IPS-20b (cell line): ENCODE measurements around the gene CCR4.
"Not testable (repeated sequence)": the region's sequence is repeated elsewhere in the genome, so short reads cannot be mapped to it uniquely, and the experiment has no call there.

ENCODE experiments used
- H3K27ac ChIP-seq: one replicate; pipeline ENCODE4 v1.5.1; 2013; ENCODE audit warnings: low read length
- H3K27me3 ChIP-seq: 2 replicates; pipeline ENCODE4 v1.6.1; 2013; ENCODE audit warnings: mild to moderate bottlenecking, low read length, inconsistent platforms; ENCODE audit not compliant: insufficient read depth
- H3K36me3 ChIP-seq: 2 replicates; pipeline ENCODE4 v1.6.1; 2013; ENCODE audit warnings: low read depth, mild to moderate bottlenecking, inconsistent platforms, low read length, moderate library complexity; ENCODE audit not compliant: insufficient read depth
- H3K4me1 ChIP-seq: 2 replicates; pipeline ENCODE4 v1.6.1; 2013; ENCODE audit warnings: mild to moderate bottlenecking, control low read depth, inconsistent platforms, low read length, moderate library complexity; ENCODE audit not compliant: insufficient read depth
- H3K4me3 ChIP-seq: 2 replicates; pipeline ENCODE4 v1.5.1; 2013; ENCODE audit warnings: mild to moderate bottlenecking, low read length, inconsistent platforms
- H3K9ac ChIP-seq: 2 replicates; pipeline ENCODE4 v1.6.1; 2013; ENCODE audit warnings: low read depth, mild to moderate bottlenecking, inconsistent platforms, low read length, moderate library complexity
- H3K9me3 ChIP-seq: 2 replicates; pipeline ENCODE4 v1.6.1; 2013; ENCODE audit warnings: mild to moderate bottlenecking, low read depth, low read length, inconsistent platforms; ENCODE audit not compliant: insufficient read depth

CCR4 gene

DNA sequence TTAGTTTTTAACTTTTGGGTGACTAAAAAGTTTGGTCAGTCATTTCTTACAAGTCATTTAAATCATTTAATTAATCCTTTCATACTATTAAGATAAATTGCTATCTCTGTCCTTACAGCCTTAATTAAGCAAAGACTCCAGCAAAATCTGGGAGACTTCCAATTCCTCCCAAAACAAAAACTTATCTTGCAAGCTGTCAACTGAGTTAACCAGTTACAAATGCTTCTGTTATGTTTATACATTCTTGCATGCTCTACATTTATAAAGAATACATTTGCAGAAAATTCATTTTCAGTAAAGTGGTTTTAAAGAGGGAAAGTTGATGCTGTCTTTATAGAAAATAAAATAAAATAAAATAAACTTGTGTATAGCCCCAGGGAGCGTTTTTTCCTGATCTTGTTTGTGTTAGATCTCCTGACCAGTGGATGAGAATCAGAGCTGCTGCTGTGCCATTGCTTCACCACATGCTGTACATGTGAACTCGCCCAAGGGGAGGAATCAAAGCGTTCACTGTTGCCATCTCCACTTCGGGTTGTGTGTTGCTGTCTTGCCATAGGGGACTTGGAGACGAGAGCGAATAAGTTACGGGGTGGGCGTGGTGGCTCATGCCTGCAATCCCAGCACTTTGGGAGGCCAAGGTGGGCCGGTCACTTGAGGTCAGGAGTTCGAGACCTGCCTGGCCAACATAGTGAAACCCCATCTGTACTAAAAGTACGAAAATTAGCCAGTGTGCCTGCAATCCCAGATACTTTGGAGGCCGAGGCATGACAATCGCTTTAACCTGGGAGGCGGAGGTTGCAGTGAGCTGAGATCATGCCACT is 5.5 kb downstream of the CCR4 start:
- Histone ChIP-seq H3K27me3 (no peaks in the 10 kb centered on the region), H3K27ac (no peak overlapping the region), H3K4me3 (no peak overlapping the region), H3K9me3 (no peaks in the 10 kb centered on the region), H3K9ac (no peak overlapping the region), H3K4me1 (no peaks in the 10 kb centered on the region), H3K36me3 (no peaks in the 10 kb centered on the region)

DNA sequence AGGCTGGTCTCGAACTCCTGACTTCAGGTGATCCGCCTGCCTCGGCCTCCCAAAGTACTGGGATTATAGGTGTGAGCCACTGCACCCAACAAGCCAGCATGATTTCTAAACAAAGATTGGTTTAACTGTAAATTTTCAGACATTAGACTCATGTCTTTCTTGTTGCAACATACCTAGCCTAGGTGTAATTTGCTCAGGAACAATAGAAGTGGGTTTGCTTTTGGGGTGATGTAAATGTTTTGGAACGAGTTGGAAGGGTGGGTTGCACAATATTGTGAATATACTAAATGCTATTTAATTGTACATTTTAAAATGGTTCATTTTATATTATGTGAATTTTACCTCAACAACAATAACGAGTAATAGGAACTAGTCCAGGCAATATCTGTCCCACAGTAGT is 7.1 kb downstream of the CCR4 start:
- no peak overlapping the region for H3K27ac ChIP-seq
- no peaks in the 10 kb centered on the region for H3K4me1 ChIP-seq
- no peak overlapping the region for H3K9ac ChIP-seq
- no peaks in the 10 kb centered on the region for H3K27me3 ChIP-seq
- no peak overlapping the region for H3K4me3 ChIP-seq
- no peaks in the 10 kb centered on the region for H3K9me3 ChIP-seq
- no peaks in the 10 kb centered on the region for H3K36me3 ChIP-seq

DNA sequence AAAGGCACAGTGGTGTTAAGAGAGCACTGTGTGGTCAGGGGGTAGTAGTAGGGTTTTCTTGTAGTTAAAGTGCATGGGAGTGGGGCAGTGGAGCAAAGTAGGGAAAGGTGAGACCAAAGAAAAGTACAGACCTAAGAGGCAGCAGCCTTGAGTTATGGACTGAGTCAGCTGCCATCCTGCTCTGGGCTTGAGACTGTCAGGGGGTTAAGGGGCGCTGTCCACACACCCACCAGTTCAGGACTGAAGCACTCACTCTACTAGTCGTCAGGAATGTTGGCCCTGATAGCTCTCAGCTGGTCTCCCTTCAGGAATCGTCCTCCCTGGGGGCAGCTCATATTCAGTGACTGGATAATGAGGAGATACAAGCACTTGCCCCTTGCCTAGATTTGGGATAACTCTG is 7.9 kb downstream of the CCR4 start:
- H3K4me1 ChIP-seq, result no peaks in the 10 kb centered on the region
- H3K36me3 ChIP-seq, result no peaks in the 10 kb centered on the region
- no peak overlapping the region for H3K9ac ChIP-seq
- H3K4me3 ChIP-seq, result no peak overlapping the region
- H3K9me3 ChIP-seq, result no peaks in the 10 kb centered on the region
- no peaks in the 10 kb centered on the region for H3K27me3 ChIP-seq
- H3K27ac ChIP-seq, result no peak overlapping the region

DNA sequence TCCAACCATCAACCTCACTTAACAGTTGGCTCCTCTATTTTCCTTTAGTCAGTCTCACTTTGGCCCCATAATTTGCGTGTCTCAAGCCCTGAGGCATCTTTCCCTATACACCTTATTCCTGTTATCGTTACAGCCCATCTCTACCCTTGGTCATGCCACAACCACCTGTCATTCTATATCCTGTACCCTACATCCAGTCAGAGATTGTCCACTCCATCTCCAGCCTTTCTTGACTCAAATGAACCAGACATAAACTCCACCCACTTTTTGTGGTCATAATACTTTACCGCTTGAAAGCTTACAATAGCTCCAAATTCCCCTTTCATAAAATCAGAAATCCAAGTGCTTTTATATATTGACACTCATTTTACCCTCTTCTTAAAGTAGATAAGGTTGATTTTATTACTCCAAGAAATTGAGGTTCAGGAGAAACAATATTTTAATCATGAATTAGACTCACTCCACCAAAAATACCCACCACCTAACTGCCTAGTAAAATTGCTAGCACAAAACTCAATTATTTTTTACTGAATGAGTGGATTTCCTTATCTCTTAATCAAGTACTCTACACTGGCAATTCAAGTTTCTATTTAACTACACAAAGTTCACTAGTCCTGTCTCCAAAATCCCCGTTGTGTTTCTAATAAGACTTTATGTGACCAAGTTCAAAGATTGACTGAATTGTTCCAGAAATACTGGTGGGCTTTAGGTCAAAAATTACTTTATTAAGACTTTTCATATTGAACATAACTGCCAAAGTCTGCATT is 9.1 kb downstream of the CCR4 start:
- Histone ChIP-seq H3K4me1 (no peaks in the 10 kb centered on the region), H3K4me3 (no peak overlapping the region), H3K9ac (no peak overlapping the region), H3K27me3 (no peaks in the 10 kb centered on the region), H3K36me3 (no peaks in the 10 kb centered on the region), H3K9me3 (peaks cover 8% of the 10 kb centered on the region), H3K27ac (no peak overlapping the region)

DNA sequence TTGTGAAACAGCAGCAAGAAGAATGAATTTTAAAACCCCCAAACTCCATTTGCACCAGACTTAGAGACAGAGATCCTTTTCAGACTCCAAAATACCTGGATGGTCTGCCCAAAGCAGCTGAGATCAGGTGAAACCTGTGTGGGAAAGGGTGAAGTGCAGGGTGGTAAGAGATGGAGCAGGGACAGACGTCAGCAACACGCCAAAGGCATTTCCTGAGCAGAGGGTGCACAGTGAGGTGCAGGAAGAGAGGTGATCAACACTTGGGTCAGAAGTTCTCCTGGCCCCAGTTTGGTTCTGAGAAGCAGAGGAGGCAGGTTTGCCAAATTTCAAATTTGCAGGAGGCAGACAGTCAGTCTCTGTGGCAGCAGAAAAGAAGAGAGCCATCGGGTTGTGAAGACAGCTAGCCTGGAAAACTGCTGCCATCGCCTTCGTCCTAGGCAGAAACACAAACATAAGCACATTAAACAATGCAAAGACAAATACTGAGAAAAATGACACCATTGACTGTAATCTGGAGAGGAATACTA is 9.8 kb downstream of the CCR4 start:
- H3K9ac ChIP-seq, result no peak overlapping the region
- no peak overlapping the region for H3K27ac ChIP-seq
- H3K27me3 ChIP-seq, result no peaks in the 10 kb centered on the region
- H3K36me3 ChIP-seq, result no peaks in the 10 kb centered on the region
- H3K4me1 ChIP-seq, result no peaks in the 10 kb centered on the region
- H3K9me3 ChIP-seq, result peaks cover 15% of the 10 kb centered on the region
- no peak overlapping the region for H3K4me3 ChIP-seq

DNA sequence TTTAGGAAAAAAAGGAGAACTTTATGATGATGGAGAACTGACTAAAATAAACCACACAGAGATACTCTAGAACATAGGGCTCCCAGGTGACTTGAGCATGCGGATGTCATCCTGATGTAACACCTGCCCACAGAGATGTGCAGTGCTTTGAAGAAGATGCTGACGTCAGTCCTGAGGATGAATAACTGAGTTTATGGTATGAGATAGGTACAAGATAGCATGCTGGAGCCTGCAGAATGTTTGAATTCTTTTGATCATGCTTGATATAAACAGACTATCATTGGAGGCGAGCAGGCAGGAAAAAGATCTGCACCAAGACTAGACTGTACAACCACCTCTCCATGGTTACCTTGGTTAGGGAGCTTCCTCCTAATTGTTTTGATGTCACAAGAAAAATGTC is 12.4 kb downstream of the CCR4 start:
- H3K36me3 ChIP-seq, result no peaks in the 10 kb centered on the region
- H3K9me3 ChIP-seq, result peaks cover 18% of the 10 kb centered on the region
- no peaks in the 10 kb centered on the region for H3K27me3 ChIP-seq
- no peak overlapping the region for H3K27ac ChIP-seq
- H3K9ac ChIP-seq, result no peak overlapping the region
- H3K4me3 ChIP-seq, result no peak overlapping the region
- H3K4me1 ChIP-seq, result no peaks in the 10 kb centered on the region

DNA sequence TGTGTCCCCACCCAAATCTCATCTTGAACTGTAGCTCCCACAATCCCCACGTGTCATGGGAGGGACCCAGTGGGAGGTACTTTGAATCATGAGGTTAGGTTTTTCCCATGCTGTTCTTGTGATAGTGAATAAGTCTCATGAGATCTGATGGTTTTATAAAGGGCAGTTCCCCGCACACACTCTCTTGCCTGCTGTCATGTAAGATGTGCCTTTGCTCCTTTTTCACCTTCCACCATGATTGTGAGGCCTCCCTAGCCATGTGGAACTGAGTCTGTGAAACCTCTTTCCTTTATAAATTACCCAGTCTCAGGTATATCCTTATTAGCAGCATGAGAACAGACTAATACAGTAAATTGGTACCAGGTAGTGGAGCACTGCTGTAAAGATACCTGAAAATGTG is 13.3 kb downstream of the CCR4 start:
- H3K4me3 ChIP-seq, H3K27ac ChIP-seq, H3K27me3 ChIP-seq, H3K4me1 ChIP-seq, H3K9ac ChIP-seq, H3K36me3 ChIP-seq: not testable (repeated sequence)
- H3K9me3 ChIP-seq, result peaks cover 18% of the 10 kb centered on the region

DNA sequence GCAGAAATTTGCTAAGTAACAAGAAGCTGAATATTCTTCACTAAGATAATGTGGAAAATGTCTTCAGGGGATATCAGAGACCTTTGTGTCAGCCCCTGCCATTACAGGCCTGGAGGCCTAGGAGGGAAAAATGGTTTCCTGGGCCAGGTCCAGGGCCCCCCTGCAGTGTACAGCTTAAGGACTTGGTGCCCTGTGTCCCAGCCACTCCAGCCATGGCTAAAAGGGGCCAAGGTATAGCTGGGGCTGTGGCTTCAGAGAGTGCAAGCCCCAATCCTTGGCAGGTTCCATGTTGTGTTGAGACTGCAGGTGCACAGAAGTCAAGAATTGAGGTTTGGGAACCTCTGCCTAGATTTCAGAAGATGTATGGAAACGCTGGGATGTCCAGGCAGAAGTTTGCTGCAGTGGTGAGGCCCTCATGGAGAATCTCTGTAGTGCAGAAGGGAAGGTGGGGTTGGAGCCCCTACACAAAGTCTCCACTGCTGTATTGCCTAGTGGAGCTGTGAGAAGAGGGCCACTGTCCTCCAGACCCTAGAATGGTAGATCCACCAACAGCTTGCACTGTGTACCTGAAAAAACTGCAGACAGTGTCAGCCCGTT is 14.3 kb downstream of the CCR4 start:
- not testable (repeated sequence) for H3K4me3 ChIP-seq, H3K4me1 ChIP-seq, H3K27me3 ChIP-seq, H3K27ac ChIP-seq, H3K36me3 ChIP-seq, H3K9ac ChIP-seq
- peaks cover 18% of the 10 kb centered on the region for H3K9me3 ChIP-seq

DNA sequence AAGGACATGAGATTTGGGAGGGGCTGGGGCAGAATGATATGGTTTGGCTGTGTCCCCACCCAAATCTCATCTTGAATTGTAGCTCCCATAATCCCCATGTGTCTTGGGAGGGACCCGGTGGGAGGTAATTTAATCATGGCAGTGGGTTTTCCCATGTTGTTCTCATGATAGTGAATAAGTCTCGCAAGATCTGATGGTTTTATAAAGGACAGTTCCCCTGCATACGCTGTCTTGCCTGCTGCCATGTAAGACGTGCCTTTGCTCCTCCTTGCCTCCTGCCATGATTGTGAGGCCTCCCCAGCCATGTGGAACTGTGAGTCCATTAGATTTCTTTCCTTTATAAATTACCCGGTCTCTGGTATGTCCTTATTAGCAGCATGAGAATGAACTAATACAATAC is 15.2 kb downstream of the CCR4 start:
- not testable (repeated sequence) for H3K4me1 ChIP-seq, H3K27me3 ChIP-seq, H3K4me3 ChIP-seq, H3K36me3 ChIP-seq, H3K27ac ChIP-seq, H3K9ac ChIP-seq
- H3K9me3 ChIP-seq, result peaks cover 18% of the 10 kb centered on the region

DNA sequence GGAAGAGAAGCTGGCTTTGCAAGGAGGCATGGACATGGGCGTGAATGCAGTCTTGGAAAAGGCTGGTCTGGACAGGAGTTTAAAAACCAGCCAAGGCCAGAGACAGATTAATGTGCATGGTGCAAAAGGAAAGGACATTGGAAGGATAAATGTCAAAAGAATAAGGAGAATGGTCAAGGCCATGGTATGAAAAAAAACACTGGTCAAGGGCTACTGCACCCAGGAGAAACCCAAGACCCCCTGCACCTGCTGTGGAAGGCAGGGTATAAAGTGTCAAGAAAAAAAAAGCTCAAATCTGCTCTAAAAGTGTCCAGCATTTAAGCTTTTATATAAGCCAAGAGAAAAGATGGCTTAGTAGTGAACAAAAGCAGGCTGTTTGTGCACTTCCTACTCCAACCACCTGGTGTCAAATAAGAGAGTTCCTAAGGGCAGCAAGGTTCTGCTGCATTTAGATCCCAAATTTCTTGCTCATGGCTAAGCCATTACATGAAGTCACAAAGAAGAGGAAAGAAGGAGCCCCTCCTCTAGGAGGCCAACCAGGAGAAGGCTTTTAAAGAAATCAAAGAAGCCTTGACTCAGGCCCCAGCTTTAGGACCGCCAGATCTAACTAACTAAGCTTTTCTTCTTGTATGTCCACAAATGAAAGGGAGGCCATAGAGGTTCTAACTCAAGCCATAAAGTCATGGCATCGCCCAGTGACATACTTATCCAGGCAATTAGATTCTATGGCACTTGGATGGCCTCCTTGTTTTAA is 16.9 kb downstream of the CCR4 start:
- H3K36me3 ChIP-seq, result no peaks in the 10 kb centered on the region
- no peaks in the 10 kb centered on the region for H3K27me3 ChIP-seq

DNA sequence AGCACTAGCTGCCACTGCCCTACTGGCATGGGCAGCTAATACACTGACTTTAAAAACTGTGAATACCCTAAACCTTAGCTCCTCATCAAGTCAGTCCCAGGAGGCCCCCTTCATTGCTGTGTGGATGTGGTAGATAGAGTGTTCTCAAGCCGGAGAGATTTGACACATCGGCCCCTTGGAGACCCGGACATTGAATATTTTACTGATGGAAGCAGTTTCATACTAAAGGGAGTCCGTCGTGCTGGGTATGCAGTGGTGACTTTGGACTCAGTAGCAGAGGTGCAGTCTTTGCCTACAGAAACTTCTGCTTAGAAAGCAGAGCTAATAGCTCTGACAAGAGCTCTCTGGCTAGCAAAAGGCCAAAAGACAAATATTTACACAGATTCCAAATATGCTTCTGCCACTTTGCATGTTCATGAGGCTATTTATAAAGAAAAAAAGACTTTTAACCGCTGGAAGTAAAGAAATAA is 17.5 kb downstream of the CCR4 start:
- Histone ChIP-seq H3K9ac (no peak overlapping the region), H3K9me3 (peaks cover 18% of the 10 kb centered on the region), H3K27ac (no peak overlapping the region), H3K27me3 (no peaks in the 10 kb centered on the region), H3K36me3 (no peaks in the 10 kb centered on the region), H3K4me3 (no peak overlapping the region), H3K4me1 (no peaks in the 10 kb centered on the region)

More for the DNA sequence above, 16.9 kb downstream of the CCR4 start:
- Histone ChIP-seq H3K4me3 (no peak overlapping the region), H3K9me3 (peaks cover 18% of the 10 kb centered on the region), H3K9ac (no peak overlapping the region), H3K27ac (no peak overlapping the region), H3K4me1 (no peaks in the 10 kb centered on the region)
